H54 (cell line): Measurements from ENCODE around the gene CCSER1.
A peak's percentile ranks its signal among the peaks of the same experiment; 100 is the strongest.

Source experiments
- DNase-seq: peaks from one replicate; pipeline ENCODE4 v3.0.0; 2011; ENCODE audit warnings: low spot score, mixed read lengths; ENCODE audit not compliant: insufficient read length
- FAIRE-seq: peaks from 3 replicates; lab custom pipeline; 2011; peaks lifted over from hg19 to GRCh38; lab: Jason Lieb, UNC
- POLR2A ChIP-seq: IDR thresholded peaks from 2 replicates; pipeline ENCODE4 v1.6.1; 2011; ENCODE audit warnings: low read depth, mild to moderate bottlenecking, low read length

Gene CCSER1

GRCh38 chr4:90922174-90922573 is 795.0 kb downstream of the CCSER1 start:
- DNase-seq: no peak
- no peak for TF ChIP-seq POLR2A
- FAIRE-seq: no peak

GRCh38 chr4:90926957-90927356 is 799.8 kb downstream of the CCSER1 start:
- DNase-seq (no peak), FAIRE-seq (no peak)
- TF ChIP-seq POLR2A: no peak

DNA sequence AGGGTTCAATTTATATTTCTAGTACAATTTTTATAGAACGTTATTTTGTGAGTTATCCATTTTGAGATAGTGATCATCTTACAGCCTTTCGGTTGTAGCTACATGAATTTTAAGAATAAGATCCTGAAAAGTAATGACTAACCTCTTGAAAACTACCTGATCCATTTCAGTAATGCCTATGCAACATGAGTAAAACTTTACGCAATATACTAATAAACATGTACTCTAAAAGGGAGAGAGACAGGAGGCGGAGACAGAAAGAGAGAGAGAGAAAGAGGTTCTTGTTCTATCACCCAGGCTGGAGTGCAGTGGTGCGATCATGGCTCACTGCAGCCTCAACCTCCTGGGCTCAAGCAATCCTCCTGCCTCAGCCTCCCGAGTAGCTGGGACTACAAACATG is 816.1 kb downstream of the CCSER1 start:
- no peak for TF ChIP-seq POLR2A
- DNase-seq (no peak), FAIRE-seq (no peak)

DNA sequence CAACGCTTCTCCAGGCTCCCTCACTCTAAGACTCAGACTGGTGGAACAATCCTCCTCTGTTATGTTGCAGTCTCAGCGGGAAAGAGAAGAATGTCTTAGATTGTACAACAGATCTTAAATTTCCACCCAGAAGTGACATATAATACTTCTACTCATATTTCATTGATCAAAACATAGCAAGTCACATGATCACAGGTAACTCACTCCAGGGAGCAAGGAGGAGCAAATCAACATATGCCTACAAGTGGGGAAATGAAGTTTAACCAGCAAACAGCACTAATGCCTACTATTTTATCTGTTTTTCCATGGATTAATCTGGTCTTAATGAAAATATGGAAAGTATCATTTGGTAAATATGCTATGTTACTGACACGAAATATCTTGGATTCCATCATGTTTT is 819.8 kb downstream of the CCSER1 start:
- no peak for FAIRE-seq
- no peak for DNase-seq

GRCh38 chr4:90950385-90950841 is 823.2 kb downstream of the CCSER1 start:
- TF ChIP-seq POLR2A: no peak
- no peak for DNase-seq
- FAIRE-seq: no peak

More for the DNA sequence above, 819.8 kb downstream of the CCSER1 start:
- TF ChIP-seq POLR2A: no peak

DNA sequence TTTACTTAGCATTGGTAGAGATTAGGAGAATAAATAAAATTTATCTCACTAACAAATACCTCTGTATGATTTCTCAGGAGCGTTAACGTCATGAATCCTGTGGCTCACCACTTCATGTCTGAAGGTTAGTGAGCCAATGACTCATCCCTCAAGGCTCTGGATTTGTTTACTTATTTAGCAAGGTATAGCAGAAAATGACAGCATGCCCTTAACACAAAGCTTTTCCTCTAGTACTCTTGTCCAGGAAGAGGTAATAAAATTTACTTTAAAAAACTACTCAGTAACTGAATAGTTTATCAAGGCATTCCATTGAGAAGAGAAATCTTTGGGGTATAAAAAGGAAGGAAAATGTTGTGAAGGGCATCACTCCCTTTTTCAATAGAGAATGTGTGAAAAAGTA is 823.8 kb downstream of the CCSER1 start:
- TF ChIP-seq POLR2A: no peak
- DNase-seq (no peak), FAIRE-seq (peak; percentile 60)

GRCh38 chr4:90958256-90958895 is 831.2 kb downstream of the CCSER1 start:
- FAIRE-seq: no peak
- no peak for TF ChIP-seq POLR2A
- DNase-seq: no peak

DNA sequence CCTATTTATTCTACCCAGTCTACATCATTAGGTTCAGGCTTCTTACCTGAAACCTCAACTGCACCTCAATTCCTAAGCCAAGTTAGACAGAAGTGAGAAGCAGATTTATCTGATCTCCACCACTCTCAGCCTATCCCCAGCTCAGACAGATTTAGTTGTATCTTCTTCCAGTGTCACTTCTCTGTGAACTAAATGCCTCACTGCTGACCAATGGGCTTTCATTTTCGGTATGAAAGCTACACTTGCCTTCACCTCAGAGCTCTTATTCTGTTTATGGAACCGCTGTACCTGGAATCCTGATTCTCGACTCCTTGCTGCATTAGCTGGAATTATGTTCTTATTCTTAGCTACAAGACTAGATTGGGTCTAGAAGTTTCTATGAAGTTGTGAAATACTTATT is 833.2 kb downstream of the CCSER1 start:
- TF ChIP-seq POLR2A: no peak
- DNase-seq (no peak), FAIRE-seq (no peak)

GRCh38 chr4:90960840-90961239 is 833.6 kb downstream of the CCSER1 start:
- no peak for FAIRE-seq

GRCh38 chr4:90970021-90970420 is 842.8 kb downstream of the CCSER1 start:
- no peak for TF ChIP-seq POLR2A
- no peak for DNase-seq
- no peak for FAIRE-seq

More at GRCh38 chr4:90960840-90961239, 833.6 kb downstream of the CCSER1 start:
- DNase-seq: no peak
- TF ChIP-seq POLR2A: no peak

- DNase-seq (no peak), FAIRE-seq (no peak)
- no peak for TF ChIP-seq POLR2A
Observed at GRCh38 chr4:90977726-90978125, 850.5 kb downstream of the CCSER1 start.

- no peak for FAIRE-seq
- no peak for DNase-seq
- no peak for TF ChIP-seq POLR2A
Observed at GRCh38 chr4:90979556-90979955, 852.4 kb downstream of the CCSER1 start.

DNA sequence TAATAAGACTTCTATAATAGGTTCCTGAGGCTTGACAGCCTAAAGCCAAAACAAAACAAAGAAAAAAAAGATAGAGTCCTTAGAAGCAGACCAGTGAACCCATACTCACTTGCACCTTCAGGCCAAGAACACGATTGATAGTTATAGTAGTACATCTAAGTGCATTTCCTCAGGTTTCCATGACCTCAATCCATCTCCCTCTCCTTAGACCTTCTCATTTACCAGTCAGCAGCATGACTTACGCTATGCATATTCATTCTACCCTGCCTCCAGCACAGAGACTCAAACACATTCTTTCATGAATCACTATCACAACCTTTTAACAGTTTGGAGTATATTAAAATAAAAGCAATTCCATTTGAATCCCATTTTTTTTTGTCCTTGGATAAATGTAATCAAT is 855.6 kb downstream of the CCSER1 start:
- DNase-seq (no peak), FAIRE-seq (no peak)
- TF ChIP-seq POLR2A: no peak

DNA sequence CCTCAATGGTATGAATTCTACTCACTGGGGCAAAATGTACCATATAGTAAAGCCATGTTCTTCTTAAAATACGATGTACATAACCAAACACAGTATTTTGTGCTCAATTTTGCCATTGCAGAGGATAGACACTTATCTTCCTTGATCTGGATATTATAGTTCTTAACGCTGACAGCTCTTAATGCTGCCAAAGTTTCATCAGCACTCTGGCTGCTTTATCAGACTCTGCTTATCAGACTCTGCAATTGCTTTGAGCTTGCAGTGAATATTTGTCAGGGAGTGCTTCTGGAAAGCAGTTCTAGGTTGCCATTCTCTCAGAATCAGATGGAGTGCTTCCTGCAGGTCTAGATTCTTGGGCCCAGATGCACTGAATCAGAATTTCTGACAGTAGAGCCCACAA is 863.1 kb downstream of the CCSER1 start:
- TF ChIP-seq POLR2A: no peak
- DNase-seq (no peak), FAIRE-seq (no peak)

GRCh38 chr4:90992213-90992612 is 865.0 kb downstream of the CCSER1 start:
- DNase-seq: no peak
- no peak for TF ChIP-seq POLR2A
- FAIRE-seq: no peak
